ENCODE data around the gene WFDC12.
A peak's percentile ranks its signal among the peaks of the same experiment; 100 is the strongest.

WFDC12 gene

GRCh38 chr20:45109634-45110033 is 14.6 kb downstream of the WFDC12 start:
- Histone ChIP-seq H3K9ac (ENCODE audit: low read depth, low read length) (no peak overlapping the region), H3K9me3 (ENCODE audit: control insufficient read depth, insufficient read depth, low read length) (no peaks in the 10 kb centered on the region), H3K4me1 (ENCODE audit: insufficient read depth, low read length) (no peaks in the 10 kb centered on the region), H3K36me3 (ENCODE audit: insufficient read depth, low read length) (no peaks in the 10 kb centered on the region)

GRCh38 chr20:45105317-45105716 is 18.9 kb downstream of the WFDC12 start:
- Histone ChIP-seq H3K4me1 (ENCODE audit: insufficient read depth, low read length) (peaks cover 6% of the 10 kb centered on the region; the same call in 1 of the 2 replicates), H3K9me3 (ENCODE audit: control insufficient read depth, insufficient read depth, low read length) (no peaks in the 10 kb centered on the region), H3K9ac (ENCODE audit: low read depth, low read length) (no peak overlapping the region), H3K36me3 (ENCODE audit: insufficient read depth, low read length) (no peaks in the 10 kb centered on the region)

- Histone ChIP-seq H3K9ac (ENCODE audit: low read depth, low read length) (no peak overlapping the region), H3K36me3 (ENCODE audit: insufficient read depth, low read length) (no peaks in the 10 kb centered on the region), H3K9me3 (ENCODE audit: control insufficient read depth, insufficient read depth, low read length) (no peaks in the 10 kb centered on the region), H3K4me1 (ENCODE audit: insufficient read depth, low read length) (peaks cover 6% of the 10 kb centered on the region; the same call in 1 of the 2 replicates)
Observed at GRCh38 chr20:45104786-45105185, 19.5 kb downstream of the WFDC12 start.

- Histone ChIP-seq H3K4me1 (ENCODE audit: insufficient read depth, low read length) (peaks cover 6% of the 10 kb centered on the region; the same call in 1 of the 2 replicates), H3K9ac (ENCODE audit: low read depth, low read length) (no peak overlapping the region), H3K9me3 (ENCODE audit: control insufficient read depth, insufficient read depth, low read length) (no peaks in the 10 kb centered on the region), H3K36me3 (ENCODE audit: insufficient read depth, low read length) (no peaks in the 10 kb centered on the region)
Observed at GRCh38 chr20:45103072-45103471, 21.2 kb downstream of the WFDC12 start.

- Histone ChIP-seq H3K9ac (ENCODE audit: low read depth, low read length) (peak overlapping the region; percentile 47), H3K36me3 (ENCODE audit: insufficient read depth, low read length) (no peaks in the 10 kb centered on the region), H3K9me3 (ENCODE audit: control insufficient read depth, insufficient read depth, low read length) (no peaks in the 10 kb centered on the region), H3K4me1 (ENCODE audit: insufficient read depth, low read length) (peaks cover 6% of the 10 kb centered on the region; the same call in 1 of the 2 replicates)
Observed at GRCh38 chr20:45101333-45101850, 22.9 kb downstream of the WFDC12 start.

- H3K4me1 ChIP-seq (ENCODE audit: insufficient read depth, low read length): peaks cover 6% of the 10 kb centered on the region; the same call in 1 of the 2 replicates
- H3K9ac ChIP-seq (ENCODE audit: low read depth, low read length): peak within 1 kb of the TSS; percentile 47
- H3K36me3 ChIP-seq (ENCODE audit: insufficient read depth, low read length): no peaks in the 10 kb centered on the region
- no peaks in the 10 kb centered on the region for H3K9me3 ChIP-seq (ENCODE audit: control insufficient read depth, insufficient read depth, low read length)
Observed at GRCh38 chr20:45100563-45101245, 23.6 kb downstream of the WFDC12 start, which contains the start of gene KCNS1. KCNS1 (minus strand) TSS chr20:45101127; CDS start chr20:45099236, 1,891 bp downstream.

- Histone ChIP-seq H3K4me1 (ENCODE audit: insufficient read depth, low read length) (peaks cover 9% of the 10 kb centered on the region), H3K9ac (ENCODE audit: low read depth, low read length) (peak overlapping the region; percentile 24; the same call in 1 of the 2 replicates), H3K36me3 (ENCODE audit: insufficient read depth, low read length) (no peaks in the 10 kb centered on the region), H3K9me3 (ENCODE audit: control insufficient read depth, insufficient read depth, low read length) (no peaks in the 10 kb centered on the region)
Observed at GRCh38 chr20:45098103-45098773, 26.0 kb downstream of the WFDC12 start.

GRCh38 chr20:45097485-45098102 is 26.7 kb downstream of the WFDC12 start:
- Histone ChIP-seq H3K4me1 (ENCODE audit: insufficient read depth, low read length) (peaks cover 9% of the 10 kb centered on the region), H3K36me3 (ENCODE audit: insufficient read depth, low read length) (no peaks in the 10 kb centered on the region), H3K9ac (ENCODE audit: low read depth, low read length) (no peak overlapping the region), H3K9me3 (ENCODE audit: control insufficient read depth, insufficient read depth, low read length) (no peaks in the 10 kb centered on the region)

- Histone ChIP-seq H3K4me1 (ENCODE audit: insufficient read depth, low read length) (peaks cover 9% of the 10 kb centered on the region), H3K36me3 (ENCODE audit: insufficient read depth, low read length) (no peaks in the 10 kb centered on the region), H3K9me3 (ENCODE audit: control insufficient read depth, insufficient read depth, low read length) (no peaks in the 10 kb centered on the region), H3K9ac (ENCODE audit: low read depth, low read length) (no peak overlapping the region)
Observed at GRCh38 chr20:45096781-45097180, 27.5 kb downstream of the WFDC12 start.

GRCh38 chr20:45095805-45096238 is 28.4 kb downstream of the WFDC12 start:
- Histone ChIP-seq H3K36me3 (ENCODE audit: insufficient read depth, low read length) (peaks cover 3% of the 10 kb centered on the region; the same call in 1 of the 2 replicates), H3K4me1 (ENCODE audit: insufficient read depth, low read length) (peaks cover 3% of the 10 kb centered on the region), H3K9ac (ENCODE audit: low read depth, low read length) (no peak overlapping the region), H3K9me3 (ENCODE audit: control insufficient read depth, insufficient read depth, low read length) (no peaks in the 10 kb centered on the region)

- Histone ChIP-seq H3K4me1 (ENCODE audit: insufficient read depth, low read length) (peaks cover 3% of the 10 kb centered on the region), H3K9ac (ENCODE audit: low read depth, low read length) (no peak overlapping the region), H3K36me3 (ENCODE audit: insufficient read depth, low read length) (peaks cover 3% of the 10 kb centered on the region; the same call in 1 of the 2 replicates), H3K9me3 (ENCODE audit: control insufficient read depth, insufficient read depth, low read length) (no peaks in the 10 kb centered on the region)
Observed at GRCh38 chr20:45094864-45095574, 29.2 kb downstream of the WFDC12 start.

GRCh38 chr20:45094201-45094600 is 30.1 kb downstream of the WFDC12 start:
- Histone ChIP-seq H3K4me1 (ENCODE audit: insufficient read depth, low read length) (peaks cover 3% of the 10 kb centered on the region), H3K9me3 (ENCODE audit: control insufficient read depth, insufficient read depth, low read length) (no peaks in the 10 kb centered on the region), H3K36me3 (ENCODE audit: insufficient read depth, low read length) (peaks cover 3% of the 10 kb centered on the region; the same call in 1 of the 2 replicates), H3K9ac (ENCODE audit: low read depth, low read length) (no peak overlapping the region)

- peaks cover 3% of the 10 kb centered on the region for H3K4me1 ChIP-seq (ENCODE audit: insufficient read depth, low read length)
- H3K9ac ChIP-seq (ENCODE audit: low read depth, low read length): no peak overlapping the region
- H3K9me3 ChIP-seq (ENCODE audit: control insufficient read depth, insufficient read depth, low read length): no peaks in the 10 kb centered on the region
- H3K36me3 ChIP-seq (ENCODE audit: insufficient read depth, low read length): peaks cover 3% of the 10 kb centered on the region; the same call in 1 of the 2 replicates
Observed at GRCh38 chr20:45092898-45093297, 31.4 kb downstream of the WFDC12 start.

- Histone ChIP-seq H3K36me3 (ENCODE audit: insufficient read depth, low read length) (peaks cover 3% of the 10 kb centered on the region; the same call in 1 of the 2 replicates), H3K9me3 (ENCODE audit: control insufficient read depth, insufficient read depth, low read length) (no peaks in the 10 kb centered on the region), H3K4me1 (ENCODE audit: insufficient read depth, low read length) (peaks cover 3% of the 10 kb centered on the region), H3K9ac (ENCODE audit: low read depth, low read length) (no peak overlapping the region)
Observed at GRCh38 chr20:45091366-45091765, 32.9 kb downstream of the WFDC12 start.
